Tibial nerve (tissue), 4 donors: ENCODE data around the gene GPR3. TPM values are rescaled to one million over a fixed set of nuclear protein-coding genes. Genes with fewer than 3 reads are reported as not detected.
A peak's percentile ranks its signal among the peaks of the same experiment; 100 is the strongest.

Experiments used
- DNase-seq, 2 donors: peaks; one replicate each; pipeline ENCODE4 v3.0.0-alpha.2; 2019; ENCODE audit warnings: low spot score in 2 of 2
- H3K27ac ChIP-seq, 4 donors: fragments of 200-600 bp; sonication (generic) in 3 of 4; one replicate each; pipeline ENCODE4 v1.5.1; 2017 to 2019; ENCODE audit warnings: mild to moderate bottlenecking in 1 of 4
- H3K27me3 ChIP-seq, 2 donors: fragments of 200-600 bp; sonication (generic) in 1 of 2; one replicate each; pipeline versions ENCODE4 v1.5.1 to v1.6.0; 2017 to 2019
- H3K36me3 ChIP-seq, 3 donors: fragments of 200-600 bp; sonication (generic); one replicate each; pipeline ENCODE4 v1.5.1; 2018 to 2019
- H3K4me1 ChIP-seq, 4 donors: fragments of 200-600 bp; sonication (generic) in 3 of 4; one replicate each; pipeline ENCODE4 v1.5.1; 2017 to 2019
- H3K4me3 ChIP-seq, 4 donors: fragments of 200-600 bp; sonication (generic) in 3 of 4; one replicate each; pipeline ENCODE4 v1.5.1; 2017 to 2019; ENCODE audit warnings: mild to moderate bottlenecking in 1 of 4, moderate library complexity in 1 of 4
- H3K9me3 ChIP-seq, 4 donors: fragments of 200-600 bp; sonication (generic) in 3 of 4; one replicate each; pipeline ENCODE4 v1.5.1; 2017 to 2019
- EP300 ChIP-seq, 2 donors: sonication (generic); formaldehyde crosslinking; IDR thresholded peaks; one replicate each; pipeline ENCODE4 v1.6.1; 2017; ENCODE audit warnings: antibody characterized with exemption in 2 of 2, mild to moderate bottlenecking in 1 of 2
- POLR2A ChIP-seq, 2 donors: fragments of 450-650 bp; IDR thresholded peaks; one replicate each; pipeline ENCODE4 v1.6.1; 2017; ENCODE audit warnings: antibody characterized with exemption in 2 of 2, mild to moderate bottlenecking in 2 of 2, moderate library complexity in 2 of 2
- WGBS, 2 donors: methylation state at CpG; one replicate each; pipeline ENCODE4 v1.1.5; 2018; 5-methylcytosine and 5-hydroxymethylcytosine counted together
- total RNA-seq, 4 donors: library from RNA; depleted of rRNA; stranded (reverse); fragments of >200 nt; gene quantifications; one replicate each; pipeline ENCODE4 v1.1.0, GENCODE V29; 2016
- TF ChIP-seq, protein P1 (sequence below), 5 experiments: fragments of 200-600 bp in 3 of 5; fragments of 450-650 bp in 2 of 5; sonication (generic) in 3 of 5; IDR thresholded peaks; one replicate each; pipeline ENCODE4 v1.5.1; 2016 to 2019; ENCODE audit warnings: antibody characterized with exemption in 5 of 5, mild to moderate bottlenecking in 3 of 5, moderate library complexity in 2 of 5

GPR3 gene
- total RNA-seq, 4 donors from 2014 or later: not detected

DNA sequence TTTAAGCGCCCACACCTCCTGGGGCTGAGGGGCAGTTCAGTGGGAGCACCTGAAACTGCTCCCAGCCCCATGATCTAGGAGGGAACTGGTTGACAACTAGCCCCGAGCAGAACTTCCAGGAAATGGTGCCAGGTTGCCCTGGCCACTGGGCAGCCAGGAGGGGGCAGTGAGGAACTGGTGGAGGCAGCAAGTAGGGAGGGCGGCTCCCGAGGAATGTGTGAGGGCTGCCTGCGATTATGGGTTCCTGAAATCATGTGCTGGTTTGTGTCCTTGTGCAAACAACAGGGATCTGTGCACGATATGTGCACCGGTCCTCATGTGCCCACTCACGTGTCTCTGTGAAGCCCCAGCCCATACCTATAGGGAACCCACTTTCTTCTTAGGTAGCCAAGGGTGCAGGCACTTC lies 9.9 kb downstream of the GPR3 start:
- TF ChIP-seq EP300 (IDR thresholded peaks at IDR 0.05) (peak in 1 of 2 donors; percentile 70), POLR2A (IDR thresholded peaks at IDR 0.05) (no peak)
- TF ChIP-seq, protein P1, sequence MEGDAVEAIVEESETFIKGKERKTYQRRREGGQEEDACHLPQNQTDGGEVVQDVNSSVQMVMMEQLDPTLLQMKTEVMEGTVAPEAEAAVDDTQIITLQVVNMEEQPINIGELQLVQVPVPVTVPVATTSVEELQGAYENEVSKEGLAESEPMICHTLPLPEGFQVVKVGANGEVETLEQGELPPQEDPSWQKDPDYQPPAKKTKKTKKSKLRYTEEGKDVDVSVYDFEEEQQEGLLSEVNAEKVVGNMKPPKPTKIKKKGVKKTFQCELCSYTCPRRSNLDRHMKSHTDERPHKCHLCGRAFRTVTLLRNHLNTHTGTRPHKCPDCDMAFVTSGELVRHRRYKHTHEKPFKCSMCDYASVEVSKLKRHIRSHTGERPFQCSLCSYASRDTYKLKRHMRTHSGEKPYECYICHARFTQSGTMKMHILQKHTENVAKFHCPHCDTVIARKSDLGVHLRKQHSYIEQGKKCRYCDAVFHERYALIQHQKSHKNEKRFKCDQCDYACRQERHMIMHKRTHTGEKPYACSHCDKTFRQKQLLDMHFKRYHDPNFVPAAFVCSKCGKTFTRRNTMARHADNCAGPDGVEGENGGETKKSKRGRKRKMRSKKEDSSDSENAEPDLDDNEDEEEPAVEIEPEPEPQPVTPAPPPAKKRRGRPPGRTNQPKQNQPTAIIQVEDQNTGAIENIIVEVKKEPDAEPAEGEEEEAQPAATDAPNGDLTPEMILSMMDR (IDR thresholded peaks at IDR 0.05): peak; percentile 58 to 80 (median 75)
- H3K9me3 ChIP-seq: no peaks in the 10 kb centered on the region
- peaks cover 0 to 85% (median 41%) of the 10 kb centered on the region in 4 donors for H3K4me1 ChIP-seq
- H3K36me3 ChIP-seq: peaks cover 4 to 16% (median 6%) of the 10 kb centered on the region in 3 donors
- H3K27ac ChIP-seq: peak overlapping the region in 3 of 4 donors; percentile 79 to 90 (median 86)
- WGBS, 2 donors: 23% methylated on average over 8 of the region's 8 CpGs
- no peaks in the 10 kb centered on the region for H3K27me3 ChIP-seq
- peak; percentile 73 to 80 for DNase-seq
- no peak overlapping the region for H3K4me3 ChIP-seq

DNA sequence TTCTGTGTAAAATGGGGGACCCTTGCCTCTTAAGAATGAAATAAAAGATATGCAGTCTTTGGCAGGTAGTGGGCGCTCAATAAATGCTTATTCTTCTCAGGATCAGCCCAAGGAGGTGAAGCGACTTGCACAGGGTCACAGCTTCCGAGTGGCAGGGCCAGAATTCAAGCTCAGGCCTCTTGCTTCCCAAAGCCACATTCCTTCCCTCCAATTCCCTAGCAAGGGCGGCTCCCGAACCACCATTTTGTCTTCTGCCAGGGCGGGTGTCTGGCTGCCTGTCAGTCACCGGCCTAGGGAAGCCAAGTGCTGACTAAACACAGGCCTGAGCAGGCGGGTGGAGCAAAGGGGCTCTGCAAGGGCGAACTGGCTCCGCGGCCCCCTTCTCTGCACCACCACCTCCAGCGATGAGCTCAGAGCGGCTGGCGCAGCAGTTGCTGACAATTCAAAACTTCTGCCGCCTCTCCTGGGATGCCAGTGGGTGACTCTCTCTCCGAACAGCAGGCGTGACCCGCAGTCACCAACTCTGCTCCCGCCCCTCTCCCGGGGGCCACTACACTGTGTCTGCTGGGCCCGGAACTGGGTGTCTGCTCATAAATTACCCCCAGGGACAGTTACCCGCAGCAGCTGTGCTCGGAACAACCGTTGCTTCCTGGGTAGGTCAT lies 10.8 kb downstream of the GPR3 start:
- TF ChIP-seq POLR2A (IDR thresholded peaks at IDR 0.05) (peak in 1 of 2 donors; percentile 15), EP300 (IDR thresholded peaks at IDR 0.05) (peak in 1 of 2 donors; percentile 58)
- TF ChIP-seq, protein P1 (IDR thresholded peaks at IDR 0.05): peak in 2 of 5 experiments; percentile 16 to 28
- peak; percentile 58 to 62 for DNase-seq
- peaks cover 4 to 24% (median 13%) of the 10 kb centered on the region in 3 donors for H3K36me3 ChIP-seq
- peak overlapping the region; percentile 66 to 90 (median 82) for H3K27ac ChIP-seq
- WGBS, 2 donors: 12 to 29% methylated on average over 17 to 22 of the region's 24 CpGs
- H3K9me3 ChIP-seq: no peaks in the 10 kb centered on the region
- H3K4me3 ChIP-seq: peak overlapping the region in 2 of 4 donors; percentile 7 to 15
- peaks cover 0 to 85% (median 41%) of the 10 kb centered on the region in 4 donors for H3K4me1 ChIP-seq
- no peaks in the 10 kb centered on the region for H3K27me3 ChIP-seq

DNA sequence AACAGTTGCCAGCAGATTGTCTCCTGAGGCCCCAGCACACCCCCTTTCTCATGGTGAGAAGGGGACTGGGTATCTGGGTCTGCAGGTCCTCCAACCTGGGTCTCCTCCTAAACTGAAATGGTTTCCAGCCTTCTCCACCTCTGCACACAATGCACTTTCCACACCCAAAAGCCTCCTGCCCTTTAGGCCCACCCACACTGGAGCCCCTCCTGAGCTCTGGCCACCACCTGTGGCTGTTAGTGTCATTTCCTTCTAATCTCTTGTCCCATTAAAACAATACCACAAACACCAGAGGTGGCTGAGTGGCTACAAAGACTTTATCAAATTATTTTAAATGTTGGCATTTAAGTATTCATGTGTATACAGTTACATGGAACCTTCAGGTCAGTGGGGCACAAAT lies 11.5 kb downstream of the GPR3 start:
- Histone ChIP-seq H3K27me3 (no peaks in the 10 kb centered on the region), H3K4me1 (peaks cover 0 to 80% (median 41%) of the 10 kb centered on the region in 4 donors), H3K36me3 (peaks cover 4 to 32% (median 20%) of the 10 kb centered on the region in 3 donors), H3K4me3 (no peak overlapping the region), H3K9me3 (no peaks in the 10 kb centered on the region), H3K27ac (peak overlapping the region; percentile 66 to 90 (median 82))
- DNase-seq: no peak
- TF ChIP-seq POLR2A (IDR thresholded peaks at IDR 0.05) (no peak), EP300 (IDR thresholded peaks at IDR 0.05) (no peak)
- TF ChIP-seq, protein P1 (IDR thresholded peaks at IDR 0.05): no peak

DNA sequence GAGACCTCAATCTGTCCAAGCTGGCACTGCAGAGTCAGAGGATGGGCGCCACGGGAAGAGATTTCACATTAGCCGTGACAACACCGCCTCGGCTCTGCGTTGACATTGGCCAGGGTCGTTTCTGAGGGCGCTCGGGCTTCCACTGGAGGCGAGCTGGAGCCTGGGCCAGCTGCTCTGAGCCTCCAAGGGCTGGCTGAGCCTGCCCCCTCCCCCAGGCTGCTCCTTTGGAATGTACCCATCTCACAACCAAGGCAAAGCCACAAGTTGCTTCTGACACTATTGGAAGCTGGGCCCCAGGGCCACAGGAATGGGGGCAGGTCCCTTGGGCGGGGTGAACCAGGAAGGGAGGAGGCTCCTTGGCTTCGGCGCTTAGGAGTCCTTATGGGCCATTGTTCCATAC lies 12.7 kb downstream of the GPR3 start:
- peaks cover 4 to 43% (median 24%) of the 10 kb centered on the region in 3 donors for H3K36me3 ChIP-seq
- TF ChIP-seq, protein P1 (IDR thresholded peaks at IDR 0.05): no peak
- TF ChIP-seq POLR2A (IDR thresholded peaks at IDR 0.05): no peak
- TF ChIP-seq EP300 (IDR thresholded peaks at IDR 0.05): no peak
- no peaks in the 10 kb centered on the region for H3K9me3 ChIP-seq
- H3K27ac ChIP-seq: peak overlapping the region in 3 of 4 donors; percentile 54 to 90 (median 86)
- H3K27me3 ChIP-seq: no peaks in the 10 kb centered on the region
- no peak overlapping the region for H3K4me3 ChIP-seq
- DNase-seq: no peak
- WGBS, 2 donors: 33 to 47% methylated on average over 13 of the region's 13 CpGs
- peaks cover 0 to 69% (median 36%) of the 10 kb centered on the region in 4 donors for H3K4me1 ChIP-seq
